Adrenal gland (tissue), 12 donors: ENCODE measurements around the gene RAB9A. TPM values are rescaled to one million over a fixed set of nuclear protein-coding genes. Genes with fewer than 3 reads are reported as not detected.
"Not testable (repeated sequence)": the region's sequence is repeated elsewhere in the genome, so short reads cannot be mapped to it uniquely, and the experiment has no call there.

Experiments
- DNase-seq, 7 donors: peaks; one replicate each; pipeline ENCODE4 v3.0.0-alpha.2; 2019 to 2020
- H3K27ac ChIP-seq, 5 donors: fragments of 200-600 bp; sonication (generic) in 4 of 5; 1 replicate in 3 of 5; 2 replicates in 2 of 5; pipeline versions ENCODE4 v1.5.1 to v1.8.0; 2016 to 2020; ENCODE audit warnings: mild to moderate bottlenecking in 1 of 5
- H3K27me3 ChIP-seq: fragments of 200-600 bp; 2 replicates; pipeline ENCODE4 v1.8.0; 2021
- H3K36me3 ChIP-seq, 2 donors: fragments of 200-600 bp; replicated peaks in 1 of 2; 1 replicate in 1 of 2; 2 replicates in 1 of 2; pipeline versions ENCODE4 v1.5.1 to v1.8.0; 2018 to 2022
- H3K4me1 ChIP-seq, 2 donors: fragments of 200-600 bp; replicated peaks in 1 of 2; 1 replicate in 1 of 2; 2 replicates in 1 of 2; pipeline versions ENCODE4 v1.5.1 to v1.8.0; 2018 to 2021
- H3K4me3 ChIP-seq, 4 donors: fragments of 200-600 bp; sonication (generic) in 3 of 4; one replicate each; pipeline ENCODE4 v1.5.1; 2016 to 2018
- H3K9me3 ChIP-seq, 3 donors: fragments of 200-600 bp; sonication (generic) in 1 of 3; replicated peaks in 1 of 3; 1 replicate in 2 of 3; 2 replicates in 1 of 3; pipeline versions ENCODE4 v1.5.1 to v1.8.0; 2016 to 2021
- CTCF ChIP-seq, 6 experiments: fragments of 450-650 bp in 4 of 6; fragments of 200-600 bp in 2 of 6; sonication (generic) in 1 of 6; IDR thresholded peaks; 1 replicate in 5 of 6; 2 replicates in 1 of 6; pipeline versions ENCODE4 v1.5.1 to v1.8.0; 2016 to 2021; ENCODE audit warnings: antibody characterized with exemption in 6 of 6, mild to moderate bottlenecking in 2 of 6, moderate library complexity in 1 of 6
- POLR2A ChIP-seq, 2 donors: fragments of 450-650 bp; IDR thresholded peaks; one replicate each; pipeline ENCODE4 v1.6.1; 2017; ENCODE audit warnings: antibody characterized with exemption in 2 of 2, mild to moderate bottlenecking in 2 of 2, moderate library complexity in 1 of 2
- WGBS, 4 donors: extraction: QIAGEN DNeasy Blood & Tissue Kit in 2 of 4; methylation state at CpG; one replicate each; pipeline versions ENCODE4 v1.1.5 to v1.1.7; 2013 to 2017; 5-methylcytosine and 5-hydroxymethylcytosine counted together
- intact Hi-C, 2 donors: fragments of 100-400 bp; cut with DNase I; formaldehyde crosslinking; loops; one replicate each; pipeline versions ENCODE4 v1.14.1 to v1.15.0; 2022 to 2023
- polyA plus RNA-seq, 3 donors: library from polyadenylated mRNA; stranded (reverse); fragments of 200-250 nt in 2 of 3; fragments of 350-450 nt in 1 of 3; fragmentation: Illumina TruSeq in 1 of 3; extraction: RNeasy Lipid Tissue Mini Kit (QIAGEN cat#74804) in 1 of 3; gene quantifications; one replicate each; pipeline ENCODE4 v1.2.3, GENCODE V29; 2013 to 2014
- total RNA-seq, 9 donors: library from RNA; depleted of rRNA in 4 of 9; stranded (reverse); fragments of >200 nt in 4 of 9; fragments of 120-200 nt in 1 of 9; fragmentation: NEBNext Ultra II Directional in 1 of 9; extraction: Animal tissue kit (Norgen Biotek cat#: 25700) in 1 of 9; gene quantifications; one replicate each; pipeline versions ENCODE4 v1.1.0 to v1.2.4, GENCODE V29; 2013 to 2023
- donor health status: healthy with polysubstance abuse.
- donor health status: Bipolar disorder and iron deficiency.
- donor health status: DM: yes; HTN: yes; CAD: no.
- donor health status: DM: no; HTN: no; CAD: no.
- donor health status: DM: no; HTN: no; CAD: no.
- donor health status: DM: yes; HTN: yes; CAD: no.

The RAB9A gene
- total and polyA plus RNA-seq, 12 donors, result 23.8 to 153 (median 66.9) TPM

- Histone ChIP-seq H3K27ac (no peak overlapping the region), H3K4me3 (no peak overlapping the region), H3K36me3 (no peaks in the 10 kb centered on the region), H3K4me1 (peaks cover 0 to 5% of the 10 kb centered on the region in 2 donors), H3K27me3 (peaks cover 4% of the 10 kb centered on the region), H3K9me3 (no peaks in the 10 kb centered on the region)
- intact Hi-C loops, result loop anchor here in 1 of 2 donors (10.0 kb wide), 1 partner anchor 141 kb away; no protein-coding TSS in a partner anchor
- DNase-seq, result peak; percentile 56 to 81 (median 70)
- WGBS, 4 donors, result 32 to 60% (median 45%) methylated on average over 3 of the region's 3 CpGs
- TF ChIP-seq POLR2A (IDR thresholded peaks at IDR 0.05), result no peak
- TF ChIP-seq CTCF (IDR thresholded peaks at IDR 0.05), result peak in 5 of 6 experiments; percentile 39 to 60 (median 57)
Observed at GRCh38 chrX:13646154-13646549, 42.8 kb upstream of the RAB9A start.

GRCh38 chrX:13647709-13648212 lies 41.2 kb upstream of the RAB9A start:
- no peaks in the 10 kb centered on the region for H3K9me3 ChIP-seq
- intact Hi-C loops, result loop anchor here in 1 of 2 donors (10.0 kb wide), 1 partner anchor 143 kb away; no protein-coding TSS in a partner anchor
- WGBS, 4 donors, result 19 to 35% (median 29%) methylated on average over 8 of the region's 8 CpGs
- H3K36me3 ChIP-seq, result no peaks in the 10 kb centered on the region
- peaks cover 4% of the 10 kb centered on the region for H3K27me3 ChIP-seq
- peaks cover 0 to 12% of the 10 kb centered on the region in 2 donors for H3K4me1 ChIP-seq
- TF ChIP-seq POLR2A (IDR thresholded peaks at IDR 0.05), result peak in 1 of 2 donors; percentile 40
- TF ChIP-seq CTCF (IDR thresholded peaks at IDR 0.05), result no peak
- peak overlapping the region in 4 of 5 donors; percentile 25 to 77 (median 60) for H3K27ac ChIP-seq
- DNase-seq, result peak; percentile 80 to 94 (median 88)
- no peak overlapping the region for H3K4me3 ChIP-seq

GRCh38 chrX:13648336-13648735 lies 40.6 kb upstream of the RAB9A start:
- peaks cover 0 to 12% of the 10 kb centered on the region in 2 donors for H3K4me1 ChIP-seq
- not testable (repeated sequence) for H3K4me3 ChIP-seq, H3K36me3 ChIP-seq, H3K27me3 ChIP-seq, DNase-seq, H3K9me3 ChIP-seq
- intact Hi-C loops, result loop anchor here in 1 of 2 donors (10.0 kb wide), 1 partner anchor 144 kb away; no protein-coding TSS in a partner anchor
- peak overlapping the region in 3 of 5 donors; percentile 60 to 77 (median 61) for H3K27ac ChIP-seq
- 73 to 100% (median 84%) methylated on average over 1 to 2 of the region's 2 CpGs for WGBS, 4 donors

GRCh38 chrX:13649838-13650237 lies 39.1 kb upstream of the RAB9A start:
- 67 to 84% (median 72%) methylated on average over 4 to 5 of the region's 5 CpGs for WGBS, 4 donors
- no peak overlapping the region for H3K4me3 ChIP-seq
- peaks cover 9 to 24% of the 10 kb centered on the region in 2 donors for H3K4me1 ChIP-seq
- no peak for DNase-seq
- H3K9me3 ChIP-seq, result no peaks in the 10 kb centered on the region
- no peak for TF ChIP-seq POLR2A (IDR thresholded peaks at IDR 0.05)
- TF ChIP-seq CTCF (IDR thresholded peaks at IDR 0.05), result no peak
- H3K27ac ChIP-seq, result no peak overlapping the region
- H3K27me3 ChIP-seq, result no peaks in the 10 kb centered on the region
- intact Hi-C loops, result loop anchor here in 1 of 2 donors (10.0 kb wide), 1 partner anchor 145 kb away; no protein-coding TSS in a partner anchor
- H3K36me3 ChIP-seq, result no peaks in the 10 kb centered on the region

GRCh38 chrX:13650318-13650717 lies 38.6 kb upstream of the RAB9A start:
- no peaks in the 10 kb centered on the region for H3K27me3 ChIP-seq

More at GRCh38 chrX:13650318-13650717, 38.6 kb upstream of the RAB9A start:
- no peaks in the 10 kb centered on the region for H3K9me3 ChIP-seq
- H3K27ac ChIP-seq, result no peak overlapping the region
- DNase-seq, result no peak
- peaks cover 9 to 24% of the 10 kb centered on the region in 2 donors for H3K4me1 ChIP-seq
- 97 to 100% (median 99%) methylated on average over 1 of the region's 1 CpG for WGBS, 4 donors
- no peak overlapping the region for H3K4me3 ChIP-seq
- no peak for TF ChIP-seq CTCF (IDR thresholded peaks at IDR 0.05)
- no peak for TF ChIP-seq POLR2A (IDR thresholded peaks at IDR 0.05)
- H3K36me3 ChIP-seq, result no peaks in the 10 kb centered on the region
- intact Hi-C loops, result no loop called here
